Prostate gland (tissue), 2 donors: ENCODE results near the gene NDUFS6.

ENCODE experiments used
- CTCF ChIP-seq, 4 experiments: fragments of 200-600 bp in 2 of 4; fragments of 450-650 bp in 2 of 4; sonication (generic) in 2 of 4; IDR thresholded peaks; 1 replicate in 3 of 4; 2 replicates in 1 of 4; pipeline ENCODE4 v1.5.1; 2016 to 2019; ENCODE audit warnings: antibody characterized with exemption in 4 of 4, mild to moderate bottlenecking in 2 of 4, moderate library complexity in 2 of 4
- POLR2AphosphoS5 ChIP-seq: sonication (generic); formaldehyde crosslinking; IDR thresholded peaks from one replicate; pipeline ENCODE4 v1.6.1; 2017; ENCODE audit warnings: antibody characterized with exemption

- no peak for TF ChIP-seq CTCF (IDR thresholded peaks at IDR 0.05)
- TF ChIP-seq POLR2AphosphoS5, result no peak
These were observed 32.1 kb upstream of the NDUFS6 start for GRCh38 chr5:1769017-1769640.
